Measurements from ENCODE around the gene MATK.

GRCh38 chr19:3771906-3772455 is 14.2 kb downstream of the MATK start, which contains the start of gene RAX2:
- no peak for TF ChIP-seq SP1 (IDR thresholded peaks at IDR 0.05)
- TF ChIP-seq BHLHE40 (IDR thresholded peaks at IDR 0.05; ENCODE audit: borderline replicate concordance), result no peak
- TF ChIP-seq SUZ12 (IDR thresholded peaks at IDR 0.05), result no peak
- no peak for TF ChIP-seq LEF1 (IDR thresholded peaks at IDR 0.05; ENCODE audit: borderline replicate concordance)
- no peak for TF ChIP-seq PKNOX1 (IDR thresholded peaks at IDR 0.05)
- TF ChIP-seq ELF4 (IDR thresholded peaks at IDR 0.05), result no peak
- TF ChIP-seq FOXM1 (IDR thresholded peaks at IDR 0.05; ENCODE audit: borderline replicate concordance), result no peak
- no peak for TF ChIP-seq ZNF384 (IDR thresholded peaks at IDR 0.05)
- no peak for TF ChIP-seq TARDBP (IDR thresholded peaks at IDR 0.05)
- TF ChIP-seq HDGF (IDR thresholded peaks at IDR 0.05; ENCODE audit: borderline replicate concordance), result no peak
- TF ChIP-seq CTBP1 (IDR thresholded peaks at IDR 0.05; ENCODE audit: borderline replicate concordance), result no peak
